ENCODE results near the gene BTG1. TPM values are rescaled to one million over a fixed set of nuclear protein-coding genes. Genes with fewer than 3 reads are reported as not detected.

BTG1 gene
- total and polyA plus RNA-seq, 9 of the 15 experiments (the other 6 are each of a cell fraction or from before 2014, with no cell fraction given), result 3.7 to 28.6 (median 7.4) TPM

GRCh38 chr12:92145731-92146496 is at the start of gene BTG1 (continued):
- TF ChIP-seq, protein P1, sequence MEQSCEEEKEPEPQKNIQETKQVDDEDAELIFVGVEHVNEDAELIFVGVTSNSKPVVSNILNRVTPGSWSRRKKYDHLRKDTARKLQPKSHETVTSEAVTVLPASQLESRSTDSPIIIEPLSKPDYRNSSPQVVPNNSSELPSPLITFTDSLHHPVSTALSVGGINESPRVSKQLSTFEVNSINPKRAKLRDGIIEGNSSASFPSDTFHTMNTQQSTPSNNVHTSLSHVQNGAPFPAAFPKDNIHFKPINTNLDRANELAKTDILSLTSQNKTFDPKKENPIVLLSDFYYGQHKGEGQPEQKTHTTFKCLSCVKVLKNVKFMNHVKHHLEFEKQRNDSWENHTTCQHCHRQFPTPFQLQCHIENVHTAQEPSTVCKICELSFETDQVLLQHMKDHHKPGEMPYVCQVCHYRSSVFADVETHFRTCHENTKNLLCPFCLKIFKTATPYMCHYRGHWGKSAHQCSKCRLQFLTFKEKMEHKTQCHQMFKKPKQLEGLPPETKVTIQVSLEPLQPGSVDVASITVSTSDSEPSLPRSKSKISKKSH (CRISPR knock-in tag; IDR thresholded peaks at IDR 0.05), result no peak
- TF ChIP-seq TCF7L2 (IDR thresholded peaks at IDR 0.05; ENCODE audit: low read depth, low read length) (no peak), NUFIP1 (IDR thresholded peaks at IDR 0.05; ENCODE audit: partially characterized antibody) (no peak), POLR2B (IDR thresholded peaks at IDR 0.05; ENCODE audit: low read depth, partially characterized antibody) (peak; percentile 99), ZNF239 (CRISPR knock-in tag; IDR thresholded peaks at IDR 0.05) (no peak), ZNF639 (CRISPR knock-in tag; conservative IDR thresholded peaks at IDR 0.05 in 1 of 2, IDR thresholded peaks at IDR 0.05 in 1 of 2) (no peak), ATF1 (CRISPR knock-in tag; IDR thresholded peaks at IDR 0.05) (no peak), ATF1 (tag; IDR thresholded peaks at IDR 0.05) (peak; percentile 97), ZBTB40 (IDR thresholded peaks at IDR 0.05) (peak; percentile 72), ZBTB40 (CRISPR knock-in tag; IDR thresholded peaks at IDR 0.05) (no peak), ZNF316 (IDR thresholded peaks at IDR 0.05) (peak; percentile 25; the same call in 1 of the 2 replicates), NR1H2 (CRISPR knock-in tag; IDR thresholded peaks at IDR 0.05) (no peak), CHD1 (IDR thresholded peaks at IDR 0.05; ENCODE audit: low read length) (peak; percentile 77), HDAC2 (IDR thresholded peaks at IDR 0.05) (peak; percentile 86)
- TF ChIP-seq, protein P2, sequence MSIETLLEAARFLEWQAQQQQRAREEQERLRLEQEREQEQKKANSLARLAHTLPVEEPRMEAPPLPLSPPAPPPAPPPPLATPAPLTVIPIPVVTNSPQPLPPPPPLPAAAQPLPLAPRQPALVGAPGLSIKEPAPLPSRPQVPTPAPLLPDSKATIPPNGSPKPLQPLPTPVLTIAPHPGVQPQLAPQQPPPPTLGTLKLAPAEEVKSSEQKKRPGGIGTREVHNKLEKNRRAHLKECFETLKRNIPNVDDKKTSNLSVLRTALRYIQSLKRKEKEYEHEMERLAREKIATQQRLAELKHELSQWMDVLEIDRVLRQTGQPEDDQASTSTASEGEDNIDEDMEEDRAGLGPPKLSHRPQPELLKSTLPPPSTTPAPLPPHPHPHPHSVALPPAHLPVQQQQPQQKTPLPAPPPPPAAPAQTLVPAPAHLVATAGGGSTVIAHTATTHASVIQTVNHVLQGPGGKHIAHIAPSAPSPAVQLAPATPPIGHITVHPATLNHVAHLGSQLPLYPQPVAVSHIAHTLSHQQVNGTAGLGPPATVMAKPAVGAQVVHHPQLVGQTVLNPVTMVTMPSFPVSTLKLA (conservative IDR thresholded peaks at IDR 0.05), result peak; percentile 77 to 81

All from K562 (cell line).